DND-41 (cell line): ENCODE measurements around the gene NFIA.

Source experiments
- ATAC-seq: fragments of 200-7000 bp; cut with Tn5 transposase; 3 replicates; pipeline ENCODE4 v1.9.1; 2021; ENCODE audit warnings: low read depth; ENCODE audit not compliant: insufficient read depth
- DNase-seq: peaks from one replicate; pipeline ENCODE4 v3.0.0-alpha.2; 2020
- H2AFZ ChIP-seq: 2 replicates; pipeline ENCODE4 v1.6.0; 2012; ENCODE audit warnings: low read depth, low read length
- H3K27ac ChIP-seq: 2 replicates; pipeline ENCODE4 v1.5.1; 2012; ENCODE audit warnings: low read length, inconsistent platforms
- H3K27me3 ChIP-seq: fragments of 200-600 bp; sonication (generic); 2 replicates; pipeline ENCODE4 v1.6.0; 2012; ENCODE audit warnings: low read length, mild to moderate bottlenecking, inconsistent platforms; ENCODE audit not compliant: insufficient read depth, poor library complexity
- H3K36me3 ChIP-seq: 2 replicates; pipeline ENCODE4 v1.5.1; 2012; ENCODE audit warnings: low read length, inconsistent platforms; ENCODE audit not compliant: insufficient read depth
- H3K4me1 ChIP-seq: 2 replicates; pipeline ENCODE4 v1.5.1; 2012; ENCODE audit warnings: mild to moderate bottlenecking, low read length; ENCODE audit not compliant: insufficient read depth
- H3K4me2 ChIP-seq: 2 replicates; pipeline ENCODE4 v1.6.0; 2012; ENCODE audit warnings: mild to moderate bottlenecking, moderate library complexity, low read length, inconsistent platforms; ENCODE audit not compliant: insufficient read depth
- H3K4me3 ChIP-seq, 2 experiments: fragments of 200-600 bp in 1 of 2; shearing (Covaris generic) in 1 of 2; 2 replicates each; pipeline ENCODE4 v1.5.1; 2012 to 2016; ENCODE audit warnings: inconsistent platforms in 2 of 2, low read length in 2 of 2, mild to moderate bottlenecking in 2 of 2, low read depth in 1 of 2, moderate library complexity in 1 of 2
- H3K79me2 ChIP-seq: 2 replicates; pipeline ENCODE4 v1.6.0; 2012; ENCODE audit warnings: low read length, inconsistent platforms; ENCODE audit not compliant: insufficient read depth
- H3K9ac ChIP-seq: 2 replicates; pipeline ENCODE4 v1.6.0; 2012; ENCODE audit warnings: low read depth, mild to moderate bottlenecking, inconsistent platforms, low read length, moderate library complexity
- H3K9me3 ChIP-seq: 2 replicates; pipeline ENCODE4 v1.5.1; 2012; ENCODE audit warnings: low read length, moderate library complexity, mild to moderate bottlenecking, inconsistent platforms; ENCODE audit not compliant: insufficient read depth, severe bottlenecking
- H4K20me1 ChIP-seq: 2 replicates; pipeline ENCODE4 v1.6.0; 2012; ENCODE audit warnings: low read length; ENCODE audit not compliant: insufficient read depth
- CTCF ChIP-seq: IDR thresholded peaks from 2 replicates; pipeline ENCODE4 v1.5.1; 2012; ENCODE audit warnings: borderline replicate concordance, low read length, moderate library complexity, mild to moderate bottlenecking; ENCODE audit not compliant: poor library complexity, severe bottlenecking; ENCODE audit errors: extremely low read depth
- EZH2 ChIP-seq: IDR thresholded peaks from 3 replicates; pipeline ENCODE4 v1.6.1; 2012; ENCODE audit warnings: borderline replicate concordance, low read depth, mild to moderate bottlenecking, moderate library complexity, low read length, inconsistent platforms; ENCODE audit not compliant: severe bottlenecking

NFIA gene

DNA sequence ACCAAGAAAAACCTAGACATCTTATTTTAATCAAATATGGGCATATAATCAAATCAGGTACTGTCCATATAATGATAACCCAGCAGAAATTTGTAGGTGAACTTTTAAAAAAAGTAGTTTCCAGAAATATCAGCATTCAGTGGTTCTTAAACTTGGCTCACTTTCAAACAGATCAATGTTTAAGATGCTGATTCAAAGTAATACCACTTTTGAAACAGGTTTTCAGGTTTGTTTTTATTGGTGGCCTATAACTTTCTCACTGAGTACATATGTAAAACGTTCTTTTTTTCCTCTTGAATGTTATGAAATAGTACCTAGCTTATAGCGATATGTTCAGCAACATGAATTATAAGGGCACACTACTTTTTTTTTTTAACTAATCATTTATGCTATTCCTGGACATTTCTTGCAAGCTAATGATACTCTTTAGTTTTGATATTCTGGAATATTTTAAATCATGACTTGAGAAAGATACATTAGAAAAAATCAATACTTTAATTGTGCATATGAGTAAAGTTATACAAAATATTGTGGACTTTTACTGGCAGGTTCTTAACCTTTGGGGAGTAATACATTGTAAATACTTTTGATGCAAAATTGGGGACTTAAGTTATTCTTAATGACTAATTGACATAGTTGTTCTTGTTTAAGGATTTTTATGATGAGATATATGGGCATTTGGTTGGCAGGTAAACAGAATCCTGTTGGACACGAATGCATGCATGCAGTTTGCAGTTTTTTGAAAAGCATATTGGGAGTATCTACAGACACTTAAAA, 3.0 kb downstream of the NFIA start:
- DNase-seq, result no peak
- H3K4me1 ChIP-seq, result no peaks in the 10 kb centered on the region
- no peak for ATAC-seq
- H3K4me2 ChIP-seq, result no peak overlapping the region
- H3K36me3 ChIP-seq, result no peaks in the 10 kb centered on the region
- H4K20me1 ChIP-seq, result no peaks in the 10 kb centered on the region
- H3K9me3 ChIP-seq, result no peaks in the 10 kb centered on the region
- no peak overlapping the region for H2AFZ ChIP-seq
- no peak overlapping the region for H3K27ac ChIP-seq
- H3K79me2 ChIP-seq, result no peaks in the 10 kb centered on the region
- H3K9ac ChIP-seq, result no peak overlapping the region
- TF ChIP-seq CTCF (no peak), EZH2 (no peak)
- no peak overlapping the region for H3K4me3 ChIP-seq
- H3K27me3 ChIP-seq, result no peaks in the 10 kb centered on the region

DNA sequence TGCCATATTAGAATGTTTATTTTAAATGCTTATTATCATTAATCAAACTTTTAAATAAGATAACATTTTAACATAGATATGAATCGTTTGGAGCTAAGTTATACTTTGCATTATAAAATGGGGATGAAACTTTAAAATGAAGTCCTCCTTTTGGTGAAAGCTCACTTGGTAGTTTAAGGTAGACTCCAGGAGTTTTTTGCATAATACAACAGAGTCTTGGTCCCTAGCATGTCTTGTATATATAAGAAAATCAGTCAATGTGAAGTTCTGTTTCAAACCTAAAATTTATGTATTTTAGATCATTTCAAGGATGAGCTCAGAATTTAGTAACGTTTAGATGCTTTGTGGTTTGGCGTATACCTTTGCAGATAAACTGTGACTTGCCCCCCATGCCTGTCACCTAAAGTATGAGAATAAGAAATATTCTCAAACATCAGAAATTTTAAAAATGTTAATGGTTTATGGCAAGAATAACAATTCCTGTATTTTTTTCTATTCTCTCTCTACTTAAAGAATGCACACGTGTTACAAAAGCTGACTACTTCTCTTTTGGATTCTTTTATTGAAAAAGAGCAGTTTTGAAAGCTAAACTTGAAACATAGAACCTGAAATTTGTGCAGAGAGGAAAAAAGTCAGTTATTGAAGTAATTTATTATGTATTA, 3.8 kb downstream of the NFIA start:
- Histone ChIP-seq H3K4me3 (no peak overlapping the region), H3K9ac (no peak overlapping the region)

DNA sequence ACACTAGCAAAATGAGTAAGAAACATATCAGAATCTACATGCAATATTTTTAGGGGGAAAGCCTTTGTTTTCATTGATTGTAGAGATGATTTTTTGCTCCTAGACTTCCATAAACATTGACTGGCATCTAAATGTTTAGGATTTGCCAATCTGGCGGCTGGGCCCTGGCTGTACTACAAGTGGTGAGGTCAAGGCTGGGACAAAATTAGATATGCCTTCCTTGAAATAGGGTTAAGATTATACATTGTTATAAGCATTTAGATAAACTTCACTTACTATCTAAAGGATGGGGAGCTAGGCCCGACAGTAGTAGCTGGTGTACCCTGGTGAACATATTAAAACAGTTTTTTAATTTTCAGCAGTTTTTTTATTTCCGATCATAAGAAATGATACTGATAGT, 5.2 kb downstream of the NFIA start:
- TF ChIP-seq CTCF (no peak), EZH2 (no peak)
- Histone ChIP-seq H3K9me3 (no peaks in the 10 kb centered on the region), H3K79me2 (no peaks in the 10 kb centered on the region), H3K4me2 (no peak overlapping the region), H3K4me3 (no peak overlapping the region), H3K4me1 (no peaks in the 10 kb centered on the region), H3K9ac (no peak overlapping the region), H3K27ac (no peak overlapping the region), H4K20me1 (no peaks in the 10 kb centered on the region), H2AFZ (no peak overlapping the region), H3K36me3 (no peaks in the 10 kb centered on the region), H3K27me3 (no peaks in the 10 kb centered on the region)
- DNase-seq, result no peak
- no peak for ATAC-seq

More for the DNA sequence above, 3.8 kb downstream of the NFIA start:
- Histone ChIP-seq H3K4me2 (no peak overlapping the region), H3K9me3 (no peaks in the 10 kb centered on the region), H3K4me1 (no peaks in the 10 kb centered on the region), H4K20me1 (no peaks in the 10 kb centered on the region), H3K36me3 (no peaks in the 10 kb centered on the region), H3K27me3 (no peaks in the 10 kb centered on the region), H2AFZ (no peak overlapping the region), H3K27ac (no peak overlapping the region), H3K79me2 (no peaks in the 10 kb centered on the region)
- no peak for TF ChIP-seq CTCF
- ATAC-seq (no peak), DNase-seq (no peak)
